Hepatocyte (in vitro differentiated cells): ENCODE measurements around the gene LRCH1. TPM values are rescaled to one million over a fixed set of nuclear protein-coding genes. Genes with fewer than 3 reads are reported as not detected.

Experiments
- DNase-seq: peaks from one replicate; pipeline ENCODE4 v3.0.0-alpha.2; 2016; ENCODE audit warnings: low spot score
- H2AFZ ChIP-seq: fragments of 200-600 bp; sonication (generic); 2 replicates; pipeline ENCODE4 v1.6.0; 2016; ENCODE audit warnings: antibody characterized with exemption, mild to moderate bottlenecking
- H3K27ac ChIP-seq: fragments of 200-600 bp; sonication (generic); 2 replicates; pipeline ENCODE4 v1.5.1; 2016; ENCODE audit warnings: mild to moderate bottlenecking
- H3K27me3 ChIP-seq: fragments of 200-600 bp; sonication (generic); 2 replicates; pipeline ENCODE4 v1.6.1; 2016
- H3K36me3 ChIP-seq: fragments of 200-600 bp; sonication (generic); replicated peaks from 2 replicates; pipeline ENCODE4 v1.5.1; 2016; ENCODE audit warnings: low read depth; ENCODE audit not compliant: insufficient read depth
- H3K4me1 ChIP-seq: fragments of 200-600 bp; sonication (generic); 2 replicates; pipeline ENCODE4 v1.5.1; 2016; ENCODE audit warnings: mild to moderate bottlenecking, moderate library complexity; ENCODE audit not compliant: insufficient read depth
- H3K4me2 ChIP-seq: fragments of 200-600 bp; sonication (generic); 2 replicates; pipeline ENCODE4 v1.6.0; 2016
- H3K4me3 ChIP-seq: fragments of 200-600 bp; sonication (generic); 2 replicates; pipeline ENCODE4 v1.5.1; 2016; ENCODE audit warnings: mild to moderate bottlenecking
- H3K79me2 ChIP-seq: fragments of 200-600 bp; sonication (generic); 2 replicates; pipeline ENCODE4 v1.6.0; 2017; ENCODE audit warnings: mild to moderate bottlenecking
- H3K9me2 ChIP-seq: fragments of 200-600 bp; sonication (generic); replicated peaks from 2 replicates; pipeline ENCODE4 v1.6.0; 2017; ENCODE audit warnings: mild to moderate bottlenecking; ENCODE audit not compliant: insufficient read depth
- H3K9me3 ChIP-seq: fragments of 200-600 bp; sonication (generic); 2 replicates; pipeline ENCODE4 v1.5.1; 2016; ENCODE audit warnings: low read depth, mild to moderate bottlenecking
- H4K20me1 ChIP-seq: fragments of 200-600 bp; sonication (generic); 2 replicates; pipeline ENCODE4 v1.6.0; 2016; ENCODE audit warnings: mild to moderate bottlenecking; ENCODE audit not compliant: insufficient read depth, poor library complexity, severe bottlenecking
- CTCF ChIP-seq: fragments of 200-600 bp; sonication (generic); IDR thresholded peaks from 2 replicates; pipeline ENCODE4 v1.5.1; 2016; ENCODE audit warnings: antibody characterized with exemption, mild to moderate bottlenecking; ENCODE audit not compliant: poor library complexity
- EZH2 ChIP-seq: fragments of 200-600 bp; sonication (generic); IDR thresholded peaks from 2 replicates; pipeline ENCODE4 v1.6.1; 2016; ENCODE audit warnings: antibody characterized with exemption, mild to moderate bottlenecking, borderline replicate concordance
- EZH2phosphoT487 ChIP-seq: fragments of 200-600 bp; sonication (generic); IDR thresholded peaks from one replicate; pipeline ENCODE4 v1.6.1; 2018; ENCODE audit warnings: antibody characterized with exemption, mild to moderate bottlenecking, low read depth, moderate library complexity; ENCODE audit not compliant: unreplicated experiment, severe bottlenecking
- WGBS: methylation state at CpG from one replicate; pipeline ENCODE4 v1.1.6; 2016; ENCODE audit warnings: low lambda C conversion rate; ENCODE audit errors: missing lambda C conversion rate; 5-methylcytosine and 5-hydroxymethylcytosine counted together
- polyA plus RNA-seq: library from polyadenylated mRNA; unstranded; fragments of >200 nt; fragmentation: Nextera tagmentation; extraction: Ambion mirVana; gene quantifications from 2 replicates; pipeline ENCODE4 v1.2.1, GENCODE V29; 2016
- total RNA-seq: library from RNA; depleted of rRNA; stranded (reverse); fragments of >200 nt; gene quantifications from 2 replicates; pipeline ENCODE4 v1.2.3, GENCODE V29; 2014

LRCH1 gene
- total and polyA plus RNA-seq, 2 experiments from 2014 or later, result 5.7 to 14.1 TPM

DNA sequence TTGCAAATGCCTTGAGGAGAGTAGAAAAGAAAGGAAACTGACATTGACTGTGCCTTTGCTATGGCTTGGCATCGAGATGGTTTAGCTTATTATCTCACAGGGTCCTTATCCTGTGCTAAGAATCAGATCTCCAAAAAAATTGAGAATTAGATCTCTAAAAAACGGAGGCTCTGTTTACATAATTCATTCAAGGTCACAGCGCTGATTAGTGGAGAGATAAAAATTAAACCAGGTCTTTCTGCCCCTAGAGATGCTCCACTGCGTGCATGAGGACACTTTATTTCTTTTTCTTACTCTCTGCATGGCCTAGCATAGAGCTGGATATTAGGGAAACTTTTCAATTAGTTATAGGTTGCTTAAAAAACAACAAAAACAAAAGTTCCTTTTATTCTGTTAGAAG, 17.3 kb downstream of the LRCH1 start:
- peaks cover 8% of the 10 kb centered on the region for H3K4me1 ChIP-seq
- no peaks in the 10 kb centered on the region for H3K9me2 ChIP-seq
- no peaks in the 10 kb centered on the region for H3K9me3 ChIP-seq
- WGBS, result 80% methylated on average over 4 of the region's 4 CpGs
- H3K27me3 ChIP-seq, result no peaks in the 10 kb centered on the region
- no peak overlapping the region for H3K27ac ChIP-seq
- peaks cover 21% of the 10 kb centered on the region for H4K20me1 ChIP-seq
- TF ChIP-seq CTCF, result no peak
- TF ChIP-seq EZH2, result no peak
- TF ChIP-seq EZH2phosphoT487, result no peak
- H3K4me2 ChIP-seq, result no peak overlapping the region
- no peak for DNase-seq
- no peak overlapping the region for H3K4me3 ChIP-seq
- peaks cover 100% of the 10 kb centered on the region for H3K79me2 ChIP-seq
- H2AFZ ChIP-seq, result no peak overlapping the region
- no peaks in the 10 kb centered on the region for H3K36me3 ChIP-seq

GRCh38 chr13:46571189-46571908, 18.4 kb downstream of the LRCH1 start:
- Histone ChIP-seq H3K4me3 (no peak overlapping the region), H4K20me1 (peaks cover 30% of the 10 kb centered on the region), H2AFZ (no peak overlapping the region), H3K79me2 (peaks cover 99% of the 10 kb centered on the region), H3K27ac (no peak overlapping the region), H3K36me3 (no peaks in the 10 kb centered on the region), H3K27me3 (no peaks in the 10 kb centered on the region), H3K9me3 (no peaks in the 10 kb centered on the region), H3K9me2 (no peaks in the 10 kb centered on the region), H3K4me2 (no peak overlapping the region), H3K4me1 (peaks cover 12% of the 10 kb centered on the region)
- no peak for TF ChIP-seq EZH2phosphoT487
- no peak for TF ChIP-seq CTCF
- TF ChIP-seq EZH2, result no peak
- DNase-seq, result no peak
- WGBS, result 93% methylated on average over 11 of the region's 11 CpGs

DNA sequence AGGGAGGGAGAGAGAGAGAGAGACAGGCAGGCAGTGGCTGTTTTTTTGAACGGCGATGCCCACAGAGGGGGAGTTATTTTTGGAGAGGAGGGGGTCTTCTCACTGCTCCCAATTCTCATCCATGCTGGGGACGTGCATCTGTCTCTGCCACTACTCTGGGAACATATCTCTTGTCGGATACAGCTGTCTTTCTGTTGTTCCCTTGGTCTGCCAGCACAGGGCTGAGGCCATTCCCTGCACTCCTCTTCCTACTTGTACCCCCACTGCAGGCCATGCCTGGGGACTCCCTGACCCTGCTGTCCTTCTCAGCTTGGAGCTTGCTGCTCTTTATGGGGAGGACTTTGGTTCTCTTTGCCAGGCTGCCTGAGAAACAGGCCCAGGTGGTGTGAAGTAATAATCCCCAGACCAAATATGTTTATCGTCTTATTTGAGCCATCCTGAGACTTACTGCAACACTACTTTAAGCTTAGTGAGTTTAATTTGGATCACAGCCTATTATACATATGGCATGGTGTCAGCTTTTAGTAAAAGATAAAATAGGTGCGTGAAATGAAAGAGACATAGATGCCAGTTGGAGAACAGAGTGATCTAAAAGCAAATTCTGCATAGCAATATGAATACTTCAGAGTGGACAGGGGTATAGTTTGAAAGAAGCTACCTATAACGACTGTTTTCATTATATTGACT, 19.1 kb downstream of the LRCH1 start:
- H3K9me3 ChIP-seq, result no peaks in the 10 kb centered on the region
- peaks cover 99% of the 10 kb centered on the region for H3K79me2 ChIP-seq
- H3K9me2 ChIP-seq, result no peaks in the 10 kb centered on the region
- no peak overlapping the region for H3K27ac ChIP-seq
- H4K20me1 ChIP-seq, result peaks cover 30% of the 10 kb centered on the region
- no peak overlapping the region for H3K4me3 ChIP-seq
- H2AFZ ChIP-seq, result no peak overlapping the region
- peaks cover 16% of the 10 kb centered on the region for H3K4me1 ChIP-seq
- H3K4me2 ChIP-seq, result no peak overlapping the region
- DNase-seq, result no peak
- TF ChIP-seq CTCF, result no peak
- no peak for TF ChIP-seq EZH2phosphoT487
- no peak for TF ChIP-seq EZH2
- WGBS, result 88% methylated on average over 7 of the region's 7 CpGs
- H3K36me3 ChIP-seq, result no peaks in the 10 kb centered on the region
- H3K27me3 ChIP-seq, result no peaks in the 10 kb centered on the region
